DMS53 treated with DMSO at 0.1 percent for 48 hours (cell line): ENCODE data around the gene CCDC24.

ENCODE experiments used
- DNase-seq: peaks from one replicate; lab custom pipeline; 2025; ENCODE audit not compliant: unreplicated experiment; lab: John Stamatoyannopoulos, UW

CCDC24 gene

GRCh38 chr1:43980255-43981134, 10.9 kb upstream of the CCDC24 start:
- no peak for DNase-seq

GRCh38 chr1:43981135-43981491, 10.3 kb upstream of the CCDC24 start:
- DNase-seq = no peak

- DNase-seq = no peak
Observed at GRCh38 chr1:43981636-43982035, 9.8 kb upstream of the CCDC24 start.

DNA sequence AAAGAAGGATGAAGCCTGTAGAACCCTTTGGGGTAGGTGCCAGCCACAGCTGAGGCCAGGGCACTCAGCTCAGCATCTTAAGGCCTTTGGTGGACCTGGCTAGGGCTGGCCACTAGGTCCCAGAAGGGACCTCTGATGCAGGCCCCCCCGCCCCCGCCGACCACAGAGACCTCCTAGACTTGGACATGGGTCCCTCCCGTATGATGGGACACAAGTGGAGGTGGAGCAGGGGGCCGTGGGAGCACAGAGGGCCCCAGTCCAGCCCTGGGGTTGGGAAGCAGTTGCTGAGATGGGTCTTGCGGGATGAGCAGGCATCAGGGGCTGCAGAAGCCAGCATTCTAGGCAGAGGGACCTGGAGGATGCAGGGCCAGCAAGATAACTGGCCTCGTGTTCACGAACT, 9.2 kb upstream of the CCDC24 start:
- DNase-seq = no peak

GRCh38 chr1:43982808-43983207, 8.6 kb upstream of the CCDC24 start:
- DNase-seq = no peak

DNA sequence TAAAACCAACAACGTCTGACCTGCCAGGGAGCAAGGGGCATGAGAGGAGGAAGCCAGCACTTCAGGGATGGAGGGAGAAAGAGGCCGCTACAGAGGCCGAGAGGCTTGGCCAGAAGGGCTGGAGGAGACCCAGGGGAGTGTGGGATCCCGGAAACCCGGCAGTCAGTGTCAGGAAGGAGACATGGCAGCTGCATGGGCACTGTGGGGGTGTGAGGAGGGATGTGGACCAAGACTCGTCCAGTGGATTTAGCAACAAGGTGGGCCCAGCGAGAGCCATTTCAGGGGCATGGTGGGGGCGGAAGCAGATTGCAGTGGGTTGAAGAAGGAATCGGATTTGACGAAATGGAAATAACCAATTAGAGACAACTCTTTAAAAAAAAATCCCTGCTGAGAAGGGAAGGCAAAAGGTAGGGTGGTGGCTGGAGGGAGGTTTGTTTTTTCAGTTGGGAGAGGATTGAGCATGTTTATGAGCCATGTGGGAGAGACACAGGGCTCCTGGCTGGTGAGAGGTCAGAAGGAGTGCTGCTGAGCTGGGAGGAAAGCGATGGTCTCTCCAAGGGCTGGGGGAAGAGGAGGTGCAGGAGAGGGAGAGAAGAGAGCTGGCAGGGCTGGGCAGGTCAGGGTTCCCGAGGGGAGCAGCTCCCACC, 8.0 kb upstream of the CCDC24 start:
- DNase-seq = no peak

DNA sequence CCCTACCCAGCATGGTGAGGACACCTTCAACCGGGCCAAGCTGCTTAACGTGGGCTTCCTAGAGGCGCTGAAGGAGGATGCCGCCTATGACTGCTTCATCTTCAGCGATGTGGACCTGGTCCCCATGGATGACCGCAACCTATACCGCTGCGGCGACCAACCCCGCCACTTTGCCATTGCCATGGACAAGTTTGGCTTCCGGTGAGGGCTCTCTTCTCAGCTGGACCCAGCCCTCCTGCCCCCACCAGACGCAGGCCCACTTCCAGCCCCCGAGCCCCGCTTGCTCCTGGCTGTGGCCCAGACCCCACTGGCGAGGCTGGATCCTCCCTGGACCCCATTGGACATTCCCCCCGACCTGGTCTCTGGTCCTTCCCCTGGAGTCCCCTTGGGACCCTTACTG, 6.5 kb upstream of the CCDC24 start:
- no peak for DNase-seq

DNA sequence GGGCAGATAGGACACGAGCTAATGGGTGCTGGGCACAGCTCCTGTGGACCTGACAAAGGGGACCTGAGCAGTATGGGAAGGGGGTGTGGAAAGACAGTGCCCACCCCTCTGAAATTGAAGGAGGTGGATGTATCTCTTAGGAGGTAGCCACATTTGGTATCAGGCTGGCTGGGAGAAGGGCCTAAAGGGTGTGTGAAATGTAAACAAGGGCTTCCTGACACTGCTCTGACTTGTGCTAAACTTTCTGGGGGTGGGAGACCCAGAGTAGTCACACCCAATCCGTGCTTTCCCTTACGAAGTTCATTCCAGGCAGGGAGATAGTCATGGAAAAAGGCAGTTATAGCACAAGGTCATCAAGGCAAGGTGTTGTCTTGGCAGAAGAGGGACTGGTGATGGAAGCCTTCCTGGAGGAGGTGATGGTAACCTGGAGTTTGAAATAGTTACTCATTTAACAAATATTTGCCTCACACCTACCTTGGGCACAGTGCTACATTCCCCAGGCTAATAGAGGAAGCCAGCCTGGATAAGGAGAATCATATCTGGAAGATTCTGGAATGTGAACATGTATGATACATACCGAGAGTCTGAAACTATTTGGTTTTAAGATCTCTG, 5.3 kb upstream of the CCDC24 start:
- DNase-seq = no peak

- no peak for DNase-seq
Observed at GRCh38 chr1:43986712-43987111, 4.7 kb upstream of the CCDC24 start.

DNA sequence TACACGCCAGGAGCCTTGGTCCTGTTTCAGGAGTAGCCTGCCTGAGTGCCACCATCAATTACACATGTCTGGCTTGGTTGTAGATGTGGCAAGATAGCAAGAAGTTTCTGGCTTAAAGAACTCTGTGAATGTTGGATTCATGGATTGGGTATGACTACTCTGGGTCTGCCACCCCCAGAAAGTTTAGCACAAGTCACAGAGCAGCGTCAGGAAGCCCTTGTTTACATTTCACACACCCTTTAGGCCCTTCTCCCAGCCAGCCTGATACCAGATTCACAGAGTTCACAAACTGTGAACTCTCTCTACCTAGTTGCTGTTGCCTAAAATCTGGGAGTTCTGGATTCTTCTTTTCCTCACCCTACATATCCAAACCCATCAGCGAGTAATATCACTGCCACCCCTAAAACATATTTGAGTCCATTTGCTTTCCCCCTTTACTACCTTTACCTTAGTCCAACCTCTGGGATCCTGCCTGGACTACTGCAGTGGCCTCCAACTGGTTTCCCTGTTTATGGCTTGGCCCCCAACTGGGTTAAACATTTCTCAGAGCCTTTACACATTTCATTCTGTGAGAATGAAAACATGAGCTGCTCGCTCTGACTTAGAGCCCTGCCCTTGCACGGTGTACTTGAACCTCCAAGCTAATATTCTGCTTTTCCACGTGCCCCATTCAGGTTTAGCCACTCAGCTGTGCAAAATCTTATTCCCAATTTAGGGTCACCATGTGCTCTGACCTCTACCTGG, 4.1 kb upstream of the CCDC24 start:
- DNase-seq = no peak

- DNase-seq = no peak
Observed at GRCh38 chr1:43990271-43991199, 864 bp upstream of the CCDC24 start.

DNA sequence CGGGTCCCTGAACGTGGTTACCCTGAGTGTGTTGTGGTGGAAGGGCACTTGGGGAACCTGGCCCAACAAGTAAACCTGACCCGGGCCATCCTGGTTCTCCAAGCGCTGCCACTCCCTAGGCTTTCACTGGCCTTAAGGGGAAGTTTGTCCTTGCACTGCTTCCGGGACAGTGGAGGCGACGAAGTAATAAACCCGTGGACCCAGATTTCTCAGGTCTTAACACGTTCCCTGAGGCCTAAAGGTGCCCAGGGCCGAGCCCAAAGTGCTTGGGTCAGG, 261 bp upstream of the CCDC24 start:
- no peak for DNase-seq

DNA sequence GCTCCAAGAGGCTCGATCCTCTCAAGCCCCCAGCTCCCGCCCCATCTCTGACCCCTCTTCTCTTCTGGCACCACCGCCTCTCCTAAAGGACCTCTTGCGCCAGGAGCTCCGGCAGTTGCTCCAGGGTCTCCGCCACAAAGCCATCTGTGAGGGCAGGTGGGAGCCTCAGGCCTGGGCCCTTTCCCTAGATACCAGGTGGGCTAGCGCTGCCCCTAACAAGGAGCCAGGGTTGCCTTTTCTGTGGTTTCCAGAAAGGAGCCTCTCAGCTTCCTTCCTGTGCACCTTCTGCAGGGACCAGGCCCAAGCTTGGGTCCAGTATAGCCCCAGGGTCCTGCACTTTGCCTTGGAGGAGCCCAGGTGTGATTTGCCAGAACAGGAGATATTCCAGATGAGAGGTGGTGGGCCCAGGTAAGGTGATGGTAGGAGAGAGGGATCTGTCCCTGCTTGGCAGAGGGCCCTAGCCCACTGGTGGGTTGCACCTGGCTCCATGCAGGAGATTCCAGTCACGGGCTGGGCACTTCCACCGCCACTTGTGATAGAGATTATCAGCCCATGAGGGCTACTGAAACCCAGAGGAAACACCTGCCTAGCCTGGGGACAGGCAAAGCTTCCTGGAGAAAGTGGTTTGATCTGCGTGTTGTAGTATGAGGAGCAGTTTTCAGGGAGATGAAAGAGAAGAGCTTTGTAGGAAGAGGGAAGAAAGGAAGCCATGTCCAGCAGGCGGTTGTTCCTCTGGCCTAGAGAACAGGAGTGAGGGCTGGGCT, 1.0 kb downstream of the CCDC24 start:
- no peak for DNase-seq

DNA sequence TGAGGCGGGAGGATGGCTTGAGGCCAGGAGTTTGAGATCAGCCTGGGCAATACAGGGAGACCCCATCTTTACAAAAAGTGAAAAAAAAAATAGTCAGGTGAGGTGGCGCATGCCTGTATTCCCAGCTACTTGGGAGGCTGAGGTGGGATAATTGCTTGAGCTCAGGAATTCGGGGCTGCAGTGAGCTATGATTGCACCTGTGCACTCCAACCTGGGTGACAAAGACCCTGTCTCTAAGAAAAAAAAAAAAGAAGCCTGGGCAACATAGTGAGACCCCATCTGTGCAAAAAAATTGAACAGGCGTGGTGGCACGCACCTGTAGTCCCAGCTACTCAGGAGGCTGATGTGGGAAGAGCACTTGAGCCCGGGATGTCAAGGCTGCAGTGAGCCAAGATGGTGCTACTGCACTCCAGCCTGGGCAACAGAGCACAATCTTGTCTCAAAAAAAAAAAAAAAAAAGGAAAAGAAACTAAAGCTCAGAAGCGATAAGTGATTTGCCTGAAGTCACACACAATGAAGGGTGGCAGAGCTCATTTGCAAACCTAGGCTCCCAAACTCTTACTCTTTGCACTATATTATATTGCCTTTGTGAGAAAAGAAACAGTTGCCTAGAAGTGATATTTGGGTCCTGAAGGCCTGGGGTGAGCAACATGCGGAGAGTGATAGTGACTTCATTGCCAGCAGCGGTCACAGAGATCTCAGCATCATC, 2.0 kb downstream of the CCDC24 start:
- no peak for DNase-seq

- no peak for DNase-seq
Observed at GRCh38 chr1:43994071-43994470, 2.7 kb downstream of the CCDC24 start.

- DNase-seq = no peak
Observed at GRCh38 chr1:43994794-43995790, 3.7 kb downstream of the CCDC24 start.

DNA sequence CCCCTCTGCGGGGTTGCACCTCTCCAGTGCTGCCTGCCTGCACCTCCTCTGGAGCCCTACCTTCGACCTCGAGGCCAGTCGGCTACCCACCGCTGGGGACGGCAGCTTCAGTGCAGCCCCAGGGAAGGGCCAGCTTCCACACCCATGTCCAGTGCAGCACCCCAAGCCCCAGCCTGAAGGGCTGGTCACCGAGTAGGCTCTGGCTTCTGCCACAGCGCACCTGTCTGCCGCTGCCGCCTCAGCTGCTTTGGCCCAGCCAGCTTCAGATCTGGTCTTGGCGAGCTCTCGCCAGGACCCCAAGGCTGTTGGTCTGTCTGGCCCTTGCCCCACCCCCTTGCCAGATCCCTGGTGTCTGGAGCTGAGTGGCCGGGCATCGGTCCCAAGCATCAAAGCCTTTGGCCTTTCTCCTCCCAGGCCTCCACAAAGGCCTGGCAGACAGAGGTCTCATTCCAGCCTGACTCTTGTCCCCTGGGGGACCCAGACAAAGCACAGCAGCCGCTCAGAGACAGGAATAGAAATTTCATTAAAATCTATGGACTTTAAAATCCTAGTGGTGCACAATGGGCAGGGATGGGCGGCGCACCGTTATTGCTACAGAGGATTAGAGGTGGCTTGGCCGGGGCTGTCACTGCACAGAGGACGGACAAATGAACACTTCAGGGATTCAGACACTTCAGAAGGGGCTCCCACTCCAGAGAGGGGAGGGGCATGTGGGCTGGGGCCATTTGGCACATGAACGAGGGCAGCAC, 4.8 kb downstream of the CCDC24 start:
- DNase-seq = no peak
